SK-N-SH (cell line): ENCODE results near the gene LRP1. TPM values are rescaled to one million over a fixed set of nuclear protein-coding genes. Genes with fewer than 3 reads are reported as not detected.

Experiments used
- CTCF ChIA-PET: fragments of 300-600, 350-600 bp; formaldehyde crosslinking; extraction: SDS; loops from one replicate; lab custom pipeline; 2021; lab: Yijun Ruan, JAX
- POLR2A ChIA-PET: fragments of 350-600 bp; sonication (Branson Sonifier 250); formaldehyde crosslinking; extraction: SDS; loops from one replicate; lab custom pipeline; 2020; ENCODE audit warnings: antibody characterized with exemption, inconsistent platforms; lab: Yijun Ruan, JAX
- DNase-seq: peaks from one replicate; pipeline ENCODE4 v3.0.0; 2012
- H2AFZ ChIP-seq: fragments of 200-600 bp; sonication (generic); 2 replicates; pipeline ENCODE4 v1.8.1; 2016; ENCODE audit warnings: antibody characterized with exemption, mild to moderate bottlenecking, low read depth
- H3F3A ChIP-seq: fragments of 200-600 bp; sonication (generic); replicated peaks from 2 replicates; pipeline ENCODE3; 2016; ENCODE audit warnings: antibody characterized with exemption, mild to moderate bottlenecking; ENCODE audit not compliant: insufficient read depth
- H3K27ac ChIP-seq, 2 experiments: fragments of 200-500 bp in 1 of 2; fragments of 200-600 bp in 1 of 2; sonication (Bioruptor generic) in 1 of 2; sonication (generic), shearing (Covaris generic) in 1 of 2; 2 replicates each; pipeline versions ENCODE4 v1.5.1 to v1.6.1; 2014 to 2016; ENCODE audit warnings: low read depth in 2 of 2, inconsistent platforms in 1 of 2, low read length in 1 of 2, mild to moderate bottlenecking in 1 of 2, mixed read lengths in 1 of 2
- H3K27me3 ChIP-seq: fragments of 200-600 bp; sonication (generic), shearing (Covaris generic); 2 replicates; pipeline ENCODE4 v1.6.1; 2016; ENCODE audit warnings: mixed run types; ENCODE audit not compliant: insufficient read depth
- H3K36me3 ChIP-seq, 2 experiments: fragments of 200-500 bp in 1 of 2; fragments of 200-600 bp in 1 of 2; sonication (Bioruptor generic) in 1 of 2; sonication (generic) in 1 of 2; replicated peaks in 1 of 2; 2 replicates each; pipeline versions ENCODE3 to v1.5.1; 2014 to 2016; ENCODE audit warnings: low read length in 1 of 2, mild to moderate bottlenecking in 1 of 2; ENCODE audit not compliant: insufficient read depth in 2 of 2, control insufficient read depth in 1 of 2
- H3K4me1 ChIP-seq, 2 experiments: fragments of 200-500 bp in 1 of 2; fragments of 200-600 bp in 1 of 2; sonication (Bioruptor generic) in 1 of 2; sonication (generic), shearing (Covaris generic) in 1 of 2; 2 replicates each; pipeline versions ENCODE4 v1.5.1 to v1.6.1; 2014 to 2016; ENCODE audit warnings: low read depth in 1 of 2, low read length in 1 of 2, mixed run types in 1 of 2; ENCODE audit not compliant: insufficient read depth in 2 of 2, control insufficient read depth in 1 of 2
- H3K4me2 ChIP-seq: fragments of 200-600 bp; sonication (generic), shearing (Covaris generic); 2 replicates; pipeline ENCODE4 v1.6.1; 2017; ENCODE audit warnings: mixed run types
- H3K4me3 ChIP-seq, 2 experiments: fragments of 200-500 bp in 1 of 2; fragments of 200-600 bp in 1 of 2; sonication (Bioruptor generic) in 1 of 2; sonication (generic), shearing (Covaris generic) in 1 of 2; 2 replicates each; pipeline versions ENCODE4 v1.5.1 to v1.8.1; 2014 to 2016; ENCODE audit warnings: low read depth in 2 of 2, inconsistent platforms in 1 of 2, low read length in 1 of 2, mild to moderate bottlenecking in 1 of 2, mixed read lengths in 1 of 2, moderate library complexity in 1 of 2
- H3K79me2 ChIP-seq: fragments of 200-600 bp; sonication (generic); 2 replicates; pipeline ENCODE4 v1.8.1; 2017; ENCODE audit warnings: mild to moderate bottlenecking; ENCODE audit not compliant: insufficient read depth
- H3K9ac ChIP-seq: fragments of 200-600 bp; sonication (generic); 2 replicates; pipeline ENCODE4 v1.6.1; 2017; ENCODE audit warnings: mixed run types
- H3K9me2 ChIP-seq: fragments of 200-600 bp; sonication (generic); 2 replicates; pipeline ENCODE4 v1.6.1; 2017; ENCODE audit warnings: mixed run types
- H3K9me3 ChIP-seq: fragments of 200-600 bp; sonication (generic); 2 replicates; pipeline ENCODE4 v1.6.1; 2017; ENCODE audit warnings: mixed run types, mild to moderate bottlenecking, moderate library complexity
- H4K20me1 ChIP-seq: fragments of 200-600 bp; sonication (generic); 2 replicates; pipeline ENCODE4 v1.6.1; 2017; ENCODE audit warnings: mild to moderate bottlenecking, mixed run types; ENCODE audit not compliant: insufficient read depth
- CHD2 ChIP-seq: fragments of 150-350 bp; IDR thresholded peaks from 2 replicates; pipeline ENCODE4 v1.6.1; 2018; ENCODE audit warnings: low read length; ENCODE audit not compliant: partially characterized antibody
- CTCF ChIP-seq: fragments of 200-600 bp; sonication (generic); IDR thresholded peaks from 2 replicates; pipeline ENCODE4 v1.6.1; 2017; ENCODE audit warnings: antibody characterized with exemption, mild to moderate bottlenecking, moderate library complexity
- ELF1 ChIP-seq: IDR thresholded peaks from 2 replicates; pipeline ENCODE4 v1.4.0; 2012
- FOSL2 ChIP-seq: IDR thresholded peaks from 2 replicates; pipeline ENCODE4 v1.4.0; 2012; ENCODE audit warnings: low read depth, mild to moderate bottlenecking, moderate library complexity, borderline replicate concordance
- FOXJ3 ChIP-seq: sonication (generic); formaldehyde crosslinking; IDR thresholded peaks from 2 replicates; pipeline ENCODE4 v1.5.1; 2020; ENCODE audit warnings: mild to moderate bottlenecking, missing genetic modification reagents
- FOXM1 ChIP-seq: IDR thresholded peaks from 2 replicates; pipeline ENCODE4 v1.4.0; 2012; ENCODE audit warnings: low read depth, mild to moderate bottlenecking
- GABPA ChIP-seq: IDR thresholded peaks from 2 replicates; pipeline ENCODE4 v1.4.0; 2012; ENCODE audit warnings: low read depth, mild to moderate bottlenecking
- GATA2 ChIP-seq: sonication (generic); formaldehyde crosslinking; IDR thresholded peaks from 2 replicates; pipeline ENCODE4 v1.5.0; 2020; ENCODE audit warnings: mild to moderate bottlenecking, missing genetic modification reagents
- IRF3 ChIP-seq: fragments of 150-350 bp; IDR thresholded peaks from 2 replicates; pipeline ENCODE4 v1.6.1; 2016; ENCODE audit warnings: mild to moderate bottlenecking, low read depth, low read length
- JUND ChIP-seq: IDR thresholded peaks from 2 replicates; pipeline ENCODE4 v1.4.0; 2012
- REST ChIP-seq: IDR thresholded peaks from 2 replicates; pipeline ENCODE4 v1.6.1; 2012; ENCODE audit warnings: mild to moderate bottlenecking, low read depth, low read length, moderate library complexity
- RXRA ChIP-seq: IDR thresholded peaks from 2 replicates; pipeline ENCODE4 v1.4.0; 2012; ENCODE audit warnings: low read depth, mild to moderate bottlenecking, borderline replicate concordance
- SIN3A ChIP-seq: IDR thresholded peaks from 2 replicates; pipeline ENCODE4 v1.6.1; 2012; ENCODE audit warnings: low read depth, mild to moderate bottlenecking, low read length, moderate library complexity, borderline replicate concordance
- SMC3 ChIP-seq: IDR thresholded peaks from 2 replicates; pipeline ENCODE4 v1.6.1; 2012; ENCODE audit warnings: low read depth, low read length, improper control_type of control experiment
- TAF1 ChIP-seq: IDR thresholded peaks from 2 replicates; pipeline ENCODE4 v1.6.1; 2012; ENCODE audit warnings: low read depth, mild to moderate bottlenecking, low read length, moderate library complexity, borderline replicate concordance
- TCF12 ChIP-seq: IDR thresholded peaks from 2 replicates; pipeline ENCODE4 v1.4.0; 2012
- USF1 ChIP-seq: IDR thresholded peaks from 2 replicates; pipeline ENCODE4 v1.4.0; 2012; ENCODE audit warnings: low read depth, borderline replicate concordance
- USF2 ChIP-seq: fragments of 150-350 bp; IDR thresholded peaks from 2 replicates; pipeline ENCODE4 v1.6.1; 2017; ENCODE audit warnings: antibody characterized with exemption, low read length, low read depth, borderline replicate concordance
- ZBTB33 ChIP-seq: IDR thresholded peaks from 2 replicates; pipeline ENCODE4 v1.4.0; 2012; ENCODE audit warnings: low read depth, borderline replicate concordance
- WGBS: methylation state at CpG from one replicate; pipeline ENCODE4 v1.1.6; 2017; ENCODE audit warnings: low lambda C conversion rate; 5-methylcytosine and 5-hydroxymethylcytosine counted together
- polyA plus RNA-seq, 3 experiments: library from polyadenylated mRNA; depleted of rRNA; stranded (reverse); fragments of >200 nt; gene quantifications; 2 replicates each; pipeline ENCODE4 v1.2.3, GENCODE V29; 2012

Gene LRP1
- polyA plus RNA-seq, 1 of the 3 experiments (the other 2 are of a cell fraction), result 55.0 TPM

GRCh38 chr12:57154804-57155434 is 26.6 kb downstream of the LRP1 start:
- Histone ChIP-seq H3F3A (peaks cover 22% of the 10 kb centered on the region), H3K4me3 (no peak overlapping the region), H3K9ac (no peak overlapping the region), H3K9me3 (no peaks in the 10 kb centered on the region), H3K79me2 (no peaks in the 10 kb centered on the region), H4K20me1 (no peaks in the 10 kb centered on the region), H2AFZ (no peak overlapping the region), H3K27me3 (no peaks in the 10 kb centered on the region), H3K4me1 (peaks cover 24 to 64% of the 10 kb centered on the region in 2 experiments), H3K4me2 (no peak overlapping the region), H3K36me3 (peaks cover 32 to 48% of the 10 kb centered on the region in 2 experiments), H3K9me2 (no peaks in the 10 kb centered on the region), H3K27ac (peak overlapping the region in 1 of 2 experiments; percentile 97; a peak in 2 of 4 replicates)
- TF ChIP-seq ZBTB33 (no peak), CHD2 (no peak), ELF1 (no peak), SIN3A (no peak), GABPA (no peak), USF1 (no peak), GATA2 (CRISPR knock-in tag) (no peak), SMC3 (no peak), CTCF (no peak), FOSL2 (no peak), RXRA (no peak), FOXM1 (no peak), IRF3 (no peak), JUND (no peak), TCF12 (no peak), USF2 (no peak), TAF1 (no peak), FOXJ3 (no peak), REST (no peak)
- POLR2A ChIA-PET, result interaction anchor here (1.8 kb wide), 1 partner anchor 27 kb away, joined by 10 read pairs; the partner anchor contains the start of gene LRP1
- CTCF ChIA-PET, result interaction anchor here (0.7 to 33.3 kb wide), 5 partner anchors 24 to 85 kb away, joined by 4 to 616 read pairs (median 17); partner anchors contain the start of gene LRP1
- 92% methylated on average over 5 of the region's 5 CpGs for WGBS
- DNase-seq, result no peak
